OCI-LY7 (cell line): Measurements from ENCODE around the gene FOXL3. TPM values are rescaled to one million over a fixed set of nuclear protein-coding genes. Genes with fewer than 3 reads are reported as not detected.

ENCODE experiments used
- BruUV-seq: library from RNA; stranded (reverse); fragments of 400-500 nt; replicated peaks from 2 replicates; lab custom pipeline; 2021; lab: Mats Ljungman, UMichigan
- CTCF ChIA-PET: fragments of 300-600 bp; sonication (Branson Sonifier 250); formaldehyde crosslinking; loops from one replicate; lab custom pipeline; 2022; ENCODE audit warnings: antibody characterized with exemption; ENCODE audit not compliant: unreplicated experiment; lab: Charles Lee
- POLR2A ChIA-PET: fragments of 300-600 bp; sonication (Branson Sonifier 250); formaldehyde crosslinking; loops from one replicate; lab custom pipeline; 2022; ENCODE audit warnings: antibody characterized with exemption; lab: Charles Lee
- DNase-seq: peaks from one replicate; pipeline ENCODE4 v3.0.0-alpha.2; 2015; ENCODE audit warnings: low spot score
- H2AFZ ChIP-seq: fragments of 200-600 bp; sonication (generic), shearing (Covaris generic); 2 replicates; pipeline ENCODE4 v1.6.1; 2014; ENCODE audit warnings: mild to moderate bottlenecking, antibody characterized with exemption, low read length, moderate library complexity
- H3K27ac ChIP-seq: fragments of 200-600 bp; sonication (generic); 2 replicates; pipeline ENCODE4 v1.5.1; 2014; ENCODE audit warnings: mixed run types, low read depth, mild to moderate bottlenecking, moderate library complexity, low read length, inconsistent platforms; ENCODE audit not compliant: poor library complexity, severe bottlenecking
- H3K36me3 ChIP-seq: fragments of 200-600 bp; sonication (generic); 2 replicates; pipeline ENCODE4 v1.6.1; 2014; ENCODE audit warnings: mild to moderate bottlenecking, antibody characterized with exemption, low read length, moderate library complexity, mixed read lengths; ENCODE audit not compliant: insufficient read depth
- H3K4me1 ChIP-seq: fragments of 200-600 bp; sonication (generic); 2 replicates; pipeline ENCODE4 v1.5.1; 2014; ENCODE audit warnings: mild to moderate bottlenecking, low read length; ENCODE audit not compliant: insufficient read depth, poor library complexity, severe bottlenecking
- H3K4me2 ChIP-seq: fragments of 200-600 bp; sonication (generic); 2 replicates; pipeline ENCODE4 v1.6.1; 2014; ENCODE audit warnings: mild to moderate bottlenecking, low read length
- H3K4me3 ChIP-seq: fragments of 200-600 bp; sonication (generic); 2 replicates; pipeline ENCODE4 v1.5.1; 2014; ENCODE audit warnings: mild to moderate bottlenecking, low read depth, low read length; ENCODE audit not compliant: poor library complexity, severe bottlenecking
- H3K79me2 ChIP-seq: fragments of 200-600 bp; sonication (generic); 2 replicates; pipeline ENCODE4 v1.6.1; 2016; ENCODE audit warnings: low read depth, mild to moderate bottlenecking, low read length, moderate library complexity, mixed read lengths; ENCODE audit not compliant: insufficient read depth
- H3K9me2 ChIP-seq: fragments of 200-600 bp; sonication (generic); 2 replicates; pipeline ENCODE4 v1.6.1; 2016; ENCODE audit warnings: mild to moderate bottlenecking, low read length, mixed read lengths; ENCODE audit not compliant: insufficient read depth
- H3K9me3 ChIP-seq: fragments of 200-600 bp; sonication (generic); 2 replicates; pipeline ENCODE4 v1.6.1; 2014; ENCODE audit warnings: mild to moderate bottlenecking, mixed run types, low read length, mixed read lengths
- H4K20me1 ChIP-seq: fragments of 200-600 bp; sonication (generic); 2 replicates; pipeline ENCODE4 v1.6.1; 2014; ENCODE audit warnings: mild to moderate bottlenecking, antibody characterized with exemption, low read length, moderate library complexity, mixed read lengths; ENCODE audit not compliant: insufficient read depth
- CTCF ChIP-seq: fragments of 200-600 bp; sonication (generic); conservative IDR thresholded peaks from 2 replicates; pipeline ENCODE4 v1.5.1; 2014; ENCODE audit warnings: mild to moderate bottlenecking, antibody characterized with exemption, low read length, moderate library complexity, mixed read lengths
- EZH2phosphoT487 ChIP-seq: fragments of 200-600 bp; sonication (generic); IDR thresholded peaks from 2 replicates; pipeline ENCODE4 v1.6.1; 2018; ENCODE audit warnings: low read depth, borderline replicate concordance, mild to moderate bottlenecking, mixed run types, antibody characterized with exemption, low read length, moderate library complexity, mixed read lengths
- intact Hi-C: fragments of 100-400 bp; cut with micrococcal nuclease; formaldehyde crosslinking; loops from one replicate; pipeline ENCODE4 v1.10.0; 2022; ENCODE audit not compliant: unreplicated experiment
- total RNA-seq, 2 experiments: library from RNA; depleted of rRNA in 1 of 2; stranded (reverse); fragments of >200 nt in 1 of 2; shearing (Covaris generic) in 1 of 2; gene quantifications; 2 replicates each; pipeline ENCODE4 v1.2.3, GENCODE V29; 2014 to 2022

Gene FOXL3
- total RNA-seq, 2 experiments from 2014 or later = not detected

- no TSS peak for BruUV-seq
- intact Hi-C loops = no loop called here
Observed at GRCh38 chr7:338295-339061, 48.5 kb downstream of the FOXL3 start.

GRCh38 chr7:339062-339342, 49.0 kb downstream of the FOXL3 start:
- H3K36me3 ChIP-seq = no peaks in the 10 kb centered on the region
- ChIA-PET CTCF (no interaction called here), POLR2A (interaction anchor here (0.5 kb wide), 1 partner anchor 96 kb away, joined by 3 read pairs; no protein-coding TSS in a partner anchor)
- H3K4me1 ChIP-seq = no peaks in the 10 kb centered on the region
- no peak overlapping the region for H2AFZ ChIP-seq
- no peak overlapping the region for H3K27ac ChIP-seq
- H3K79me2 ChIP-seq = no peaks in the 10 kb centered on the region
- intact Hi-C loops = no loop called here
- no peaks in the 10 kb centered on the region for H4K20me1 ChIP-seq
- 0 out of 2 replicates have a peak, but pooled peaks cover 9% of the 10 kb centered on the region for H3K9me3 ChIP-seq
- DNase-seq = no peak
- BruUV-seq = no TSS peak
- H3K9me2 ChIP-seq = no peaks in the 10 kb centered on the region
- TF ChIP-seq CTCF (no peak), EZH2phosphoT487 (no peak)
- no peak overlapping the region for H3K4me2 ChIP-seq
- H3K4me3 ChIP-seq = no peak overlapping the region

More at GRCh38 chr7:338295-339061, 48.5 kb downstream of the FOXL3 start:
- Histone ChIP-seq H3K4me2 (no peak overlapping the region), H3K9me2 (no peaks in the 10 kb centered on the region), H2AFZ (no peak overlapping the region), H3K36me3 (no peaks in the 10 kb centered on the region), H3K4me3 (no peak overlapping the region), H3K27ac (no peak overlapping the region), H3K79me2 (no peaks in the 10 kb centered on the region), H4K20me1 (no peaks in the 10 kb centered on the region), H3K4me1 (no peaks in the 10 kb centered on the region), H3K9me3 (0 out of 2 replicates have a peak, but pooled peaks cover 10% of the 10 kb centered on the region)
- POLR2A ChIA-PET = interaction anchor here (0.5 kb wide), 1 partner anchor 97 kb away, joined by 3 read pairs; no protein-coding TSS in a partner anchor
- CTCF ChIA-PET = no interaction called here
- no peak for DNase-seq
- TF ChIP-seq CTCF (no peak), EZH2phosphoT487 (no peak)

GRCh38 chr7:339696-340095, 49.7 kb downstream of the FOXL3 start:
- H3K9me3 ChIP-seq = 0 out of 2 replicates have a peak, but pooled peaks cover 2% of the 10 kb centered on the region
- no peaks in the 10 kb centered on the region for H3K4me1 ChIP-seq
- TF ChIP-seq EZH2phosphoT487 (no peak), CTCF (no peak)
- H3K27ac ChIP-seq = no peak overlapping the region
- H2AFZ ChIP-seq = no peak overlapping the region
- H3K79me2 ChIP-seq = no peaks in the 10 kb centered on the region
- H3K4me2 ChIP-seq = no peak overlapping the region
- no peaks in the 10 kb centered on the region for H4K20me1 ChIP-seq
- no peaks in the 10 kb centered on the region for H3K36me3 ChIP-seq
- ChIA-PET CTCF (no interaction called here), POLR2A (no interaction called here)
- no peak overlapping the region for H3K4me3 ChIP-seq
- H3K9me2 ChIP-seq = no peaks in the 10 kb centered on the region
- no peak for DNase-seq
- no TSS peak for BruUV-seq
- intact Hi-C loops = no loop called here
